NCI-H345 treated with DMSO at 0.1 percent for 48 hours (cell line): Measurements from ENCODE around the gene CCDC27.
A peak's percentile ranks its signal among the peaks of the same experiment; 100 is the strongest.

Experiments
- DNase-seq: peaks from one replicate; lab custom pipeline; 2025; ENCODE audit not compliant: unreplicated experiment; lab: John Stamatoyannopoulos, UW

Gene CCDC27

GRCh38 chr1:3717715-3718601 is 34.3 kb upstream of the CCDC27 start:
- DNase-seq: no peak

GRCh38 chr1:3718764-3719163 is 33.5 kb upstream of the CCDC27 start:
- peak; percentile 24 for DNase-seq

GRCh38 chr1:3721955-3722465 is 30.2 kb upstream of the CCDC27 start:
- no peak for DNase-seq

GRCh38 chr1:3722846-3723245 is 29.4 kb upstream of the CCDC27 start:
- DNase-seq: no peak

- peak; percentile 46 for DNase-seq
These were observed 27.7 kb upstream of the CCDC27 start for GRCh38 chr1:3724416-3725030.

- no peak for DNase-seq
These were observed 26.9 kb upstream of the CCDC27 start for GRCh38 chr1:3725366-3725765.

GRCh38 chr1:3727042-3727824 is 25.0 kb upstream of the CCDC27 start:
- no peak for DNase-seq

- DNase-seq: no peak
These were observed 24.1 kb upstream of the CCDC27 start for GRCh38 chr1:3727825-3728776.

- DNase-seq: no peak
These were observed 22.4 kb upstream of the CCDC27 start for GRCh38 chr1:3729594-3730542.

GRCh38 chr1:3730543-3731247 is 21.6 kb upstream of the CCDC27 start:
- DNase-seq: no peak

GRCh38 chr1:3731583-3732433 is 20.4 kb upstream of the CCDC27 start:
- DNase-seq: no peak

- no peak for DNase-seq
These were observed 19.7 kb upstream of the CCDC27 start for GRCh38 chr1:3732434-3733093.

- DNase-seq: no peak
These were observed 19.0 kb upstream of the CCDC27 start for GRCh38 chr1:3733094-3733882.

- no peak for DNase-seq
These were observed 18.2 kb upstream of the CCDC27 start for GRCh38 chr1:3733883-3734589.

- no peak for DNase-seq
These were observed 17.6 kb upstream of the CCDC27 start for GRCh38 chr1:3734602-3735001.
